Measurements from ENCODE around the gene LRRC10. TPM values are rescaled to one million over a fixed set of nuclear protein-coding genes. Genes with fewer than 3 reads are reported as not detected.

The LRRC10 gene, protein sequence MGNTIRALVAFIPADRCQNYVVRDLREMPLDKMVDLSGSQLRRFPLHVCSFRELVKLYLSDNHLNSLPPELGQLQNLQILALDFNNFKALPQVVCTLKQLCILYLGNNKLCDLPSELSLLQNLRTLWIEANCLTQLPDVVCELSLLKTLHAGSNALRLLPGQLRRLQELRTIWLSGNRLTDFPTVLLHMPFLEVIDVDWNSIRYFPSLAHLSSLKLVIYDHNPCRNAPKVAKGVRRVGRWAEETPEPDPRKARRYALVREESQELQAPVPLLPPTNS
- total RNA-seq: not detected in 2 replicates

GRCh38 chr12:69610729-69611128 is at the start of gene LRRC10:
Gene LRRC10 (minus strand): TSS chr12:69610907. CDS start chr12:69610838, 69 bp downstream.

GRCh38 chr12:69585189-69586062 is 25.3 kb downstream of the LRRC10 start, which contains the start of gene CCT2:
Gene CCT2 (plus strand): TSS chr12:69585459. CDS start chr12:69585522, 63 bp downstream.

Other genes starting within 250 kb of the LRRC10 start
- gene FRS2, start 140.5 kb downstream of the LRRC10 start, total RNA-seq: 43.1 and 52.5 TPM in 2 replicates
- gene CCT2, start 25.4 kb downstream of the LRRC10 start, total RNA-seq: 174 and 179 TPM in 2 replicates
- gene BEST3, start 88.4 kb upstream of the LRRC10 start, total RNA-seq: not detected in 2 replicates
- 2.8 and 3.4 TPM in 2 replicates for gene RAB3IP, start 128.0 kb upstream of the LRRC10 start, total RNA-seq
- 0.07 TPM in 1 of 2 replicates, not detected in the other for gene MYRFL, start 214.3 kb upstream of the LRRC10 start, total RNA-seq